ENCODE results near the gene TSPAN4. TPM values are rescaled to one million over a fixed set of nuclear protein-coding genes. Genes with fewer than 3 reads are reported as not detected.

Gene TSPAN4
- total RNA-seq, 4 donors from 2014 or later, result 47.1 to 78.9 (median 59.7) TPM

DNA sequence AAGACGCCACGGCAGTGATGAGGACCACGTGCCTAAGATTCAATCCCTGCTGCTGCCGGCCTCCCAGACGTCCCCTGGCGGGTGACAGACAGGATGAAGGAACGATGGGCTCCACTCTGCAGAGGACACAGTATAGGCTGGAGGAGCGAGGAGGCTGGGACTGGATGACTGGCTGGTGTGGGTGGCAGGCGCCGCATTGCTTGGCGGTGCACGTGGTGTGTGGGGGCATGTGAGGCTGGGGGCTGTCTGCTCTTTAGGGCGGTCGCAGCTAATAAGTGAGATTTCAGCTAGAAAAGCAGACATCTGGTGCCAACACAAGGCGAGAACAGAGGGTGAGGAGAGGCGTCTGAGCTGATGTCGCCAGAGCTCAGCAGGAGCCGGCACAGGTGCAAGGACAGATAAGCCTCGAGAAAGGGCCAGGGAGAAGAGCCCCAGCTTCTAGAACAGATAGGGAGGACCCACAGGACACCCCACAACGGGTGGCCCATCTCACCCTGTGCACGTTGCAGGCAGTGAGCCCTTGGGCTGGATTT lies 33.2 kb downstream of the TSPAN4 start:
- no peak overlapping the region for H3K4me3 ChIP-seq
- DNase-seq (ENCODE audit: low spot score in 2 of 2), result no peak
- peaks cover 28% of the 10 kb centered on the region for H3K36me3 ChIP-seq
- H3K4me1 ChIP-seq, result peaks cover 8% of the 10 kb centered on the region
- no peak for TF ChIP-seq POLR2AphosphoS5 (IDR thresholded peaks at IDR 0.05)
- TF ChIP-seq POLR2A (IDR thresholded peaks at IDR 0.05), result no peak
- no peak for TF ChIP-seq EP300 (IDR thresholded peaks at IDR 0.05)
- TF ChIP-seq, protein P1, sequence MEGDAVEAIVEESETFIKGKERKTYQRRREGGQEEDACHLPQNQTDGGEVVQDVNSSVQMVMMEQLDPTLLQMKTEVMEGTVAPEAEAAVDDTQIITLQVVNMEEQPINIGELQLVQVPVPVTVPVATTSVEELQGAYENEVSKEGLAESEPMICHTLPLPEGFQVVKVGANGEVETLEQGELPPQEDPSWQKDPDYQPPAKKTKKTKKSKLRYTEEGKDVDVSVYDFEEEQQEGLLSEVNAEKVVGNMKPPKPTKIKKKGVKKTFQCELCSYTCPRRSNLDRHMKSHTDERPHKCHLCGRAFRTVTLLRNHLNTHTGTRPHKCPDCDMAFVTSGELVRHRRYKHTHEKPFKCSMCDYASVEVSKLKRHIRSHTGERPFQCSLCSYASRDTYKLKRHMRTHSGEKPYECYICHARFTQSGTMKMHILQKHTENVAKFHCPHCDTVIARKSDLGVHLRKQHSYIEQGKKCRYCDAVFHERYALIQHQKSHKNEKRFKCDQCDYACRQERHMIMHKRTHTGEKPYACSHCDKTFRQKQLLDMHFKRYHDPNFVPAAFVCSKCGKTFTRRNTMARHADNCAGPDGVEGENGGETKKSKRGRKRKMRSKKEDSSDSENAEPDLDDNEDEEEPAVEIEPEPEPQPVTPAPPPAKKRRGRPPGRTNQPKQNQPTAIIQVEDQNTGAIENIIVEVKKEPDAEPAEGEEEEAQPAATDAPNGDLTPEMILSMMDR (IDR thresholded peaks at IDR 0.05), result no peak
- H3K27me3 ChIP-seq, result no peaks in the 10 kb centered on the region
- no peaks in the 10 kb centered on the region for H3K9me3 ChIP-seq
- H3K27ac ChIP-seq, result no peak overlapping the region
- 88% methylated on average over 21 of the region's 21 CpGs for WGBS

DNA sequence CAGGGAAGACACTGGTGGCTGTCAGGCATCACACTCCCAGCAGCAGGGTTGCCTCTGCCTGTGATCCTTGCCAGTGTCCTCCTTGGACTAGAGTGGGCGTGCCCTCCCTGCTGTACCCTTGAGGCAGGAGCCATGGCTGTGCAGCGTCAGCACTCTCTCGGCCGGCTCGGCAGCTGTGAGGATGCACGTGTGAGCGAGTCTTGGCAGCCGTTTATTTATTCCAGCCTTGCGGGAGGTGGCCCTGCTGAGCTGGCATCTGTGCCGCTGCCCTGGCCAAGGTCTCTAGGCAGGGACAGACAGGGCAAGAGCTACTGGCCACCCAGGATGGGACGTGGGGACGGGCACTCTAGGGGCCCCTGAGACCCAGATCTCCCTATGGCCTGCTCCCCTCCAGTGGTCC lies 33.9 kb downstream of the TSPAN4 start:
- DNase-seq (ENCODE audit: low spot score in 2 of 2), result no peak
- Histone ChIP-seq H3K27me3 (no peaks in the 10 kb centered on the region), H3K4me3 (no peak overlapping the region), H3K4me1 (peaks cover 8% of the 10 kb centered on the region), H3K9me3 (no peaks in the 10 kb centered on the region), H3K27ac (no peak overlapping the region), H3K36me3 (peaks cover 28% of the 10 kb centered on the region)
- WGBS, result no CpG with 5 or more reads among the region's 12 CpGs
- no peak for TF ChIP-seq POLR2A (IDR thresholded peaks at IDR 0.05)

DNA sequence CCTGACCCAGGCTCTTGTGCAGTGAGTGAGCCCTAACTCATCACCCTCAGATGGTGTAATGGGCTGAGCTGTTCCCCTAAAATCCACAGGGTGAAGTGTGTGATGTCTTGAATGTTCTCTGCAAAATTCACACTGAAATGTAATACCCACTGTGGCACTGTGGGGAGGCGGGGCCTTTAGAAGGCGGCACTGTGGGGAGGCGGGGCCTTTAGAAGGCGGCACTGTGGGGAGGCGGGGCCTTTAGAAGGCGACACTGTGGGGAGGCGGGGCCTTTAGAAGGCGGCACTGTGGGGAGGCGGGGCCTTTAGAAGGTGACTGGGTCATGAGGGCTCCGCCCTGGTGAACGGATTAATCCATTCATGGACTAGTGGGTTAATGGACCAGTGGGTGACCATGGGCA lies 34.9 kb downstream of the TSPAN4 start:
- no peak for DNase-seq (ENCODE audit: low spot score in 2 of 2)
- 93% methylated on average over 11 of the region's 11 CpGs for WGBS
- no peaks in the 10 kb centered on the region for H3K9me3 ChIP-seq
- no peaks in the 10 kb centered on the region for H3K27me3 ChIP-seq
- TF ChIP-seq POLR2A (IDR thresholded peaks at IDR 0.05) (no peak), EP300 (IDR thresholded peaks at IDR 0.05) (no peak), POLR2AphosphoS5 (IDR thresholded peaks at IDR 0.05) (no peak)
- TF ChIP-seq, protein P1 (IDR thresholded peaks at IDR 0.05), result no peak
- no peak overlapping the region for H3K27ac ChIP-seq
- H3K4me3 ChIP-seq, result no peak overlapping the region
- H3K36me3 ChIP-seq, result peaks cover 30% of the 10 kb centered on the region
- peaks cover 8% of the 10 kb centered on the region for H3K4me1 ChIP-seq

DNA sequence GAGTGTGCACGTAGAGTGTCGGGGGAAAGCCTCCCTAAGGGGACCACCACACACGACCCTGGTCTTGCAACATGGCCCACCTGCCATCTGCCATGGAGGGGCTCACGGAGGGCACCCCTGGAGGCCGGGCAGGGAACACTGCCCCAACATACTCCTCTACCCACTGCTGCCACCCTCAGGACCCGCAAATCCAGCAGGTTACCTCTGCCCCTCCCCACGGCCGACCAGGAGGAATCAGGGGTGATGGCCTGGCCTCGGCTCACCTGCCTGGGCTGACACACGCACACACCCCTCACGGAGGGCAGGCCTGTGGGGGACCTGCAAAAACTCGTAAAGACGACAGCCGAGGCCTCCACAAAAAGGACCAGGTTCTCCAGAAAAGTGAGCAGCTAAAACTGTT lies 37.8 kb downstream of the TSPAN4 start:
- DNase-seq (ENCODE audit: low spot score in 2 of 2), result no peak
- Histone ChIP-seq H3K27me3 (no peaks in the 10 kb centered on the region), H3K9me3 (no peaks in the 10 kb centered on the region), H3K36me3 (peaks cover 40% of the 10 kb centered on the region), H3K27ac (no peak overlapping the region), H3K4me1 (peaks cover 8% of the 10 kb centered on the region), H3K4me3 (no peak overlapping the region)
- TF ChIP-seq, protein P1 (IDR thresholded peaks at IDR 0.05), result no peak
- TF ChIP-seq EP300 (IDR thresholded peaks at IDR 0.05) (no peak), POLR2AphosphoS5 (IDR thresholded peaks at IDR 0.05) (no peak), POLR2A (IDR thresholded peaks at IDR 0.05) (no peak)
- WGBS, result 89% methylated on average over 8 of the region's 14 CpGs

DNA sequence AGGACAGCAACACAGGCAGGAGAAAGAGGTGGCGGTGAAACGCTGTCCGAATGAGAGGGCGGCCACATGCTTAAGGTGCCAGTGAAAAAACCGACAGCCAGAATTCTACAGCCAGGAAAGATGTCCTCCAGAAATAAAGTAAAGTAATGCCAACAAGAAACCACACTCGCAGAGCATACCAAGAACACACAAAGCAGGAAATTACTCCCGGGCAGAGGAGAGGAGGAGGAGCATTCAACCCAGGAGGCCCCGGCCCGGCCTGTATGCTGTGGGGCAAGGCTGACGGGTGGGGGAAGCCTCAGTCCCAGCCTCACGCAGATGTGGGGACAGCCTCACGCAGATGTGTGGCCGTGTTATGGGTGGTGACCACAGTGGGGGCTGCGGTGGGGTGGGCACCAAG lies 39.9 kb downstream of the TSPAN4 start:
- WGBS, result 72% methylated on average over 14 of the region's 14 CpGs
- Histone ChIP-seq H3K36me3 (peaks cover 49% of the 10 kb centered on the region), H3K4me3 (no peak overlapping the region), H3K27me3 (no peaks in the 10 kb centered on the region), H3K9me3 (no peaks in the 10 kb centered on the region), H3K4me1 (no peaks in the 10 kb centered on the region), H3K27ac (no peak overlapping the region)
- no peak for DNase-seq (ENCODE audit: low spot score in 2 of 2)
- no peak for TF ChIP-seq EP300 (IDR thresholded peaks at IDR 0.05)
- TF ChIP-seq POLR2A (IDR thresholded peaks at IDR 0.05), result no peak
- TF ChIP-seq POLR2AphosphoS5 (IDR thresholded peaks at IDR 0.05), result no peak
- TF ChIP-seq, protein P1 (IDR thresholded peaks at IDR 0.05), result no peak

DNA sequence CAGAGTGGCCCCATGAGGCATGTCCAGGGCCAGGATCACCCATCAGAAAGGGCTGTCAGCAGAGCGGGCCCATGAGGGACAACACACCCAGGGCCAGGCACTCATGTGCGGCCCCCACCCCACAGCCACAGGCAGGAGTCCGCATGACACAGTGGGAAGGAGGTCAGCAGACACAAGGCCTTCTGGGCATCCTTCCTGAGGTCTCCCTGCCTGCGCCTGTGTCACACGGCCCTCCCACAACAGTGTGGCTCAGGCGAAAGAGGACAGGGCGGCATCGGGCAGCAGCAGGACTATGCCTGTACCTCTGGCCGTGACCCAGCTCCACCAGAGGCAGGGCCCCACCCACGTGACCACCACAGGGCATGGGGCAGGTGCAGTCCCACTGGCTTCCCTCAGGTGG lies 40.9 kb downstream of the TSPAN4 start:
- no peaks in the 10 kb centered on the region for H3K27me3 ChIP-seq
- 70% methylated on average over 7 of the region's 10 CpGs for WGBS
- H3K4me1 ChIP-seq, result no peaks in the 10 kb centered on the region
- DNase-seq (ENCODE audit: low spot score in 2 of 2), result no peak
- peaks cover 58% of the 10 kb centered on the region for H3K36me3 ChIP-seq
- no peak overlapping the region for H3K4me3 ChIP-seq
- H3K27ac ChIP-seq, result no peak overlapping the region
- no peaks in the 10 kb centered on the region for H3K9me3 ChIP-seq
- no peak for TF ChIP-seq EP300 (IDR thresholded peaks at IDR 0.05)
- no peak for TF ChIP-seq POLR2A (IDR thresholded peaks at IDR 0.05)
- TF ChIP-seq POLR2AphosphoS5 (IDR thresholded peaks at IDR 0.05), result no peak
- TF ChIP-seq, protein P1 (IDR thresholded peaks at IDR 0.05), result no peak

All from suprapubic skin (tissue), 4 donors.